ENCODE data around the gene PRRX2. TPM values are rescaled to one million over a fixed set of nuclear protein-coding genes. Genes with fewer than 3 reads are reported as not detected.

PRRX2 gene
- polyA plus RNA-seq, 1 donor (not counting 4 experiments of a cell fraction or from before 2014, with no cell fraction given): not detected

DNA sequence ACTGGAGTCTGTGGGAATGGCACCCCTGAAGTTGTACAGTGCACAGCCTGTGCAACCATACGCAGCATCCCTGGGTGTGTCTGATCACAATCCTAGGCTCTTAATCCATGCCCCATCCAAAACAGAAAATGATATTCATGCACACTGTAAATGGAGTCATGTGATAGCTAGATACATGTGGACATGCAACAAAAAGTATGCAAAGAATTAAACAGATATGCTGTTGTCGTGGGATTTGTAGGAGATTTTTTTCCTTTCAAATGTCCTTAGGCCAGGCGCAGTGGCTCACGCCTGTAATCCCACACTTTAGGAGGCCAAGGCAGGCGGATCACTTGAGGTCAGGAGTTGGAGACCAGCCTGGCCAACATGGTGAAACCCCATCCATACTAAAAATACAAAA lies 36.1 kb downstream of the PRRX2 start:
- H3K9me3 ChIP-seq (ENCODE audit: control insufficient read depth, low read depth, low read length): no peaks in the 10 kb centered on the region
- H3K4me2 ChIP-seq (ENCODE audit: control insufficient read depth, extremely low read depth, insufficient read depth, low read depth, low read length): no peak overlapping the region
- no peak overlapping the region for H3K9ac ChIP-seq (ENCODE audit: control insufficient read depth, extremely low read depth, insufficient read depth, low read length)
- H3K27me3 ChIP-seq (ENCODE audit: control insufficient read depth, extremely low read depth, insufficient read depth, low read length): peaks cover 36% of the 10 kb centered on the region
- FAIRE-seq: no peak
- no peak for TF ChIP-seq EZH2 (IDR thresholded peaks at IDR 0.05; ENCODE audit: low read length)
- TF ChIP-seq, protein P1, sequence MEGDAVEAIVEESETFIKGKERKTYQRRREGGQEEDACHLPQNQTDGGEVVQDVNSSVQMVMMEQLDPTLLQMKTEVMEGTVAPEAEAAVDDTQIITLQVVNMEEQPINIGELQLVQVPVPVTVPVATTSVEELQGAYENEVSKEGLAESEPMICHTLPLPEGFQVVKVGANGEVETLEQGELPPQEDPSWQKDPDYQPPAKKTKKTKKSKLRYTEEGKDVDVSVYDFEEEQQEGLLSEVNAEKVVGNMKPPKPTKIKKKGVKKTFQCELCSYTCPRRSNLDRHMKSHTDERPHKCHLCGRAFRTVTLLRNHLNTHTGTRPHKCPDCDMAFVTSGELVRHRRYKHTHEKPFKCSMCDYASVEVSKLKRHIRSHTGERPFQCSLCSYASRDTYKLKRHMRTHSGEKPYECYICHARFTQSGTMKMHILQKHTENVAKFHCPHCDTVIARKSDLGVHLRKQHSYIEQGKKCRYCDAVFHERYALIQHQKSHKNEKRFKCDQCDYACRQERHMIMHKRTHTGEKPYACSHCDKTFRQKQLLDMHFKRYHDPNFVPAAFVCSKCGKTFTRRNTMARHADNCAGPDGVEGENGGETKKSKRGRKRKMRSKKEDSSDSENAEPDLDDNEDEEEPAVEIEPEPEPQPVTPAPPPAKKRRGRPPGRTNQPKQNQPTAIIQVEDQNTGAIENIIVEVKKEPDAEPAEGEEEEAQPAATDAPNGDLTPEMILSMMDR (optimal IDR thresholded peaks at IDR 0.05 in 1 of 3, IDR thresholded peaks at IDR 0.05 in 1 of 3, conservative IDR thresholded peaks at IDR 0.05 in 1 of 3; ENCODE audit: extremely low read depth in 1 of 3, insufficient read depth in 2 of 3, low read length in 3 of 3): no peak
- no peaks in the 10 kb centered on the region for H3K79me2 ChIP-seq (ENCODE audit: control insufficient read depth, insufficient read depth, low read length)
- H3K4me3 ChIP-seq (ENCODE audit: control insufficient read depth in 2 of 3, extremely low read depth in 1 of 3, insufficient read depth in 2 of 3, low read depth in 1 of 3, low read length in 3 of 3): no peak overlapping the region
- H3K36me3 ChIP-seq (ENCODE audit: control insufficient read depth in 2 of 2, extremely low read depth in 1 of 2, insufficient read depth in 2 of 2, low read length in 2 of 2): no peaks in the 10 kb centered on the region
- no peak for DNase-seq (ENCODE audit: low read depth, low spot score)
- H4K20me1 ChIP-seq (ENCODE audit: control insufficient read depth, extremely low read depth, insufficient read depth, low read length): no peaks in the 10 kb centered on the region
- H3K27ac ChIP-seq (ENCODE audit: control insufficient read depth, insufficient read depth, low read length): no peak overlapping the region
- no peaks in the 10 kb centered on the region for H3K9me1 ChIP-seq (ENCODE audit: control insufficient read depth, extremely low read depth, insufficient read depth, low read length)
- H2AFZ ChIP-seq (ENCODE audit: control insufficient read depth, low read length): no peak overlapping the region
- H3K4me1 ChIP-seq (ENCODE audit: control insufficient read depth, extremely low read depth, insufficient read depth, low read length): peaks cover 8% of the 10 kb centered on the region
- dilution Hi-C loops (cut with MboI; ENCODE audit: extremely low pct_ligation_motif_present, low sequenced_read_pairs): no loop called here

DNA sequence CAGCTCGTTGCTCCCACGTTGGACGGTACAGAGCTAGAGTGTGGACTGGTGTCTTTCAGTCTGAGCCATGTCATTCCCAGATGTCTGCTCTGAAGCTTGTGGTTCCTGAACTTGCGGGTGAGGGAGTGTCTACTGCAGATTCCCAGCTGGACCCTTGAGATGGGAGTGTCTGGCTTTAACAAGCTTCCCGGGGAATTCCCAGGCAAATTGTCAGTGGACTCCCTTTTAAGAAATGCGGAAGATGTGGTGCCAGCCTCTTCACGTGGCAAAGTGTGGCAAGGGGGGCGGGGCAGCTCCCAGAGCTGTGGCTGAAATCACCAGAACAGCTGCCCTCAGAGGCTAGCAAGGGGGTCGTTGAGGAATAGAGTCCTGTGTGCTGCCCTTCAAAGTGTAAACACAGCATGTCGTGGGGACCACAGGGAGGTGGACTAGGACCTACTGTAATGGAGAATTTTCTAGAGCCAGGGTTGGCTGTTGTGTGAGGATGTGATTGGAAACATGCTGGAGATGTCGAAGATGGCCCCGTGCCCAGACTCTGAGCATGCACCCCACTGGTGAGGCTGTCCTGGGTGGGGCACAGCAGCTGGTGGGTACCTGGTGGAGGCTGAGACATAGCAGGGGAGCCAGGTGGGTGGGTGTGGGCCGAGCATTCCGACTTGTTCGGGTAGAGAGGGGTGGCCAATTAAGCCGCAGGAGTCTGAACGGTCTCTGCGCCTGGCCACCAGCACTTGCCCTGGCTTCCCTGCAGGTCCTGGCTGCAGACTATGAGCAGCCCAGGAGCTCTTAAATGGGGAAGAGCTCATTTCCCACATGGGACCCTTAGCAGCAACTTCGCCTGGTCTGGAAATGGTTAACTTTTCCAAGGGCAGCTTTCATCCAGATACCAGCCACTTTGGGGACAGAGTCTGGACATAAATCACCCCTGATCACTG lies 37.4 kb downstream of the PRRX2 start:
- no peaks in the 10 kb centered on the region for H3K79me2 ChIP-seq (ENCODE audit: control insufficient read depth, insufficient read depth, low read length)
- FAIRE-seq (no peak), DNase-seq (ENCODE audit: low read depth, low spot score) (peak; percentile 38)
- H3K9ac ChIP-seq (ENCODE audit: control insufficient read depth, extremely low read depth, insufficient read depth, low read length): no peak overlapping the region
- no peaks in the 10 kb centered on the region for H4K20me1 ChIP-seq (ENCODE audit: control insufficient read depth, extremely low read depth, insufficient read depth, low read length)
- H3K27me3 ChIP-seq (ENCODE audit: control insufficient read depth, extremely low read depth, insufficient read depth, low read length): peaks cover 23% of the 10 kb centered on the region
- TF ChIP-seq, protein P1 (optimal IDR thresholded peaks at IDR 0.05 in 1 of 3, IDR thresholded peaks at IDR 0.05 in 1 of 3, conservative IDR thresholded peaks at IDR 0.05 in 1 of 3; ENCODE audit: extremely low read depth in 1 of 3, insufficient read depth in 2 of 3, low read length in 3 of 3): no peak
- no peak for TF ChIP-seq EZH2 (IDR thresholded peaks at IDR 0.05; ENCODE audit: low read length)
- H3K9me1 ChIP-seq (ENCODE audit: control insufficient read depth, extremely low read depth, insufficient read depth, low read length): no peaks in the 10 kb centered on the region
- H3K27ac ChIP-seq (ENCODE audit: control insufficient read depth, insufficient read depth, low read length): no peak overlapping the region
- peak overlapping the region; percentile 15 for H2AFZ ChIP-seq (ENCODE audit: control insufficient read depth, low read length)
- H3K4me1 ChIP-seq (ENCODE audit: control insufficient read depth, extremely low read depth, insufficient read depth, low read length): peaks cover 8% of the 10 kb centered on the region
- H3K36me3 ChIP-seq (ENCODE audit: control insufficient read depth in 2 of 2, extremely low read depth in 1 of 2, insufficient read depth in 2 of 2, low read length in 2 of 2): no peaks in the 10 kb centered on the region
- H3K4me2 ChIP-seq (ENCODE audit: control insufficient read depth, extremely low read depth, insufficient read depth, low read depth, low read length): peak overlapping the region; percentile 37
- no peaks in the 10 kb centered on the region for H3K9me3 ChIP-seq (ENCODE audit: control insufficient read depth, low read depth, low read length)
- peak overlapping the region in 1 of 3 experiments; percentile 33 for H3K4me3 ChIP-seq (ENCODE audit: control insufficient read depth in 2 of 3, extremely low read depth in 1 of 3, insufficient read depth in 2 of 3, low read depth in 1 of 3, low read length in 3 of 3)
- dilution Hi-C loops (cut with MboI; ENCODE audit: extremely low pct_ligation_motif_present, low sequenced_read_pairs): no loop called here
